Measurements from ENCODE around the gene PRKG1.
"Not testable (repeated sequence)": the region's sequence is repeated elsewhere in the genome, so short reads cannot be mapped to it uniquely, and the experiment has no call there.

The PRKG1 gene

GRCh38 chr10:51178634-51179033, 104.3 kb downstream of the PRKG1 start:
- no peak for DNase-seq

- no peak for DNase-seq
Measured at GRCh38 chr10:51180141-51180540, 105.9 kb downstream of the PRKG1 start.

GRCh38 chr10:51183783-51184182, 109.5 kb downstream of the PRKG1 start:
- no peak for DNase-seq

GRCh38 chr10:51186361-51186760, 112.1 kb downstream of the PRKG1 start:
- no peak for DNase-seq

- DNase-seq: no peak
Measured at GRCh38 chr10:51188008-51188407, 113.7 kb downstream of the PRKG1 start.

- no peak for DNase-seq
Measured at GRCh38 chr10:51188866-51189265, 114.6 kb downstream of the PRKG1 start.

GRCh38 chr10:51196508-51197175, 122.4 kb downstream of the PRKG1 start:
- no peak for DNase-seq

GRCh38 chr10:51198170-51198569, 123.9 kb downstream of the PRKG1 start:
- no peak for DNase-seq

- no peak for DNase-seq
Measured at GRCh38 chr10:51201947-51202346, 127.7 kb downstream of the PRKG1 start.

GRCh38 chr10:51203359-51203758, 129.1 kb downstream of the PRKG1 start:
- DNase-seq: no peak

GRCh38 chr10:51204066-51204465, 129.8 kb downstream of the PRKG1 start:
- no peak for DNase-seq

- no peak for DNase-seq
Measured at GRCh38 chr10:51204701-51205100, 130.4 kb downstream of the PRKG1 start.

GRCh38 chr10:51206500-51206899, 132.2 kb downstream of the PRKG1 start:
- no peak for DNase-seq

GRCh38 chr10:51212937-51213336, 138.7 kb downstream of the PRKG1 start:
- DNase-seq: not testable (repeated sequence)

GRCh38 chr10:51214207-51215196, 140.2 kb downstream of the PRKG1 start:
- DNase-seq: no peak

- DNase-seq: no peak
Measured at GRCh38 chr10:51215951-51216834, 141.9 kb downstream of the PRKG1 start.

GRCh38 chr10:51217505-51217904, 143.2 kb downstream of the PRKG1 start:
- DNase-seq: no peak

GRCh38 chr10:51224671-51225161, 150.4 kb downstream of the PRKG1 start:
- DNase-seq: no peak

GRCh38 chr10:51227897-51228713, 153.8 kb downstream of the PRKG1 start:
- no peak for DNase-seq

- no peak for DNase-seq
Measured at GRCh38 chr10:51228714-51229100, 154.4 kb downstream of the PRKG1 start.

- DNase-seq: no peak
Measured at GRCh38 chr10:51230887-51231585, 156.7 kb downstream of the PRKG1 start.

All from CD4-positive, alpha-beta T cell treated with Interleukin-1 beta for 1 hour (primary cell).